Caco-2 (cell line): ENCODE data around the gene TEKT3. TPM values are rescaled to one million over a fixed set of nuclear protein-coding genes. Genes with fewer than 3 reads are reported as not detected.

Source experiments
- BruUV-seq: library from RNA; stranded (reverse); fragments of 400-500 nt; replicated peaks from 2 replicates; lab custom pipeline; 2021; lab: Mats Ljungman, UMichigan
- CTCF ChIA-PET: fragments of 300-600 bp; sonication (Branson Sonifier 250); formaldehyde crosslinking; loops from one replicate; lab custom pipeline; 2022; ENCODE audit warnings: antibody characterized with exemption; lab: Charles Lee
- POLR2A ChIA-PET: fragments of 300-600 bp; sonication (Branson Sonifier 250); formaldehyde crosslinking; loops from one replicate; lab custom pipeline; 2022; ENCODE audit warnings: antibody characterized with exemption; lab: Charles Lee
- DNase-seq, 2 experiments: peaks; one replicate each; pipeline versions ENCODE4 v3.0.0 to v3.0.0-alpha.2; 2020 to 2022
- H3K27me3 ChIP-seq: replicated peaks from 2 replicates; pipeline ENCODE4 v1.6.0; 2011; ENCODE audit warnings: low read length; ENCODE audit not compliant: control insufficient read depth, insufficient read depth
- H3K36me3 ChIP-seq: 2 replicates; pipeline ENCODE4 v1.5.1; 2011; ENCODE audit warnings: low read length; ENCODE audit not compliant: control insufficient read depth, insufficient read depth
- H3K4me1 ChIP-seq: fragments of 250-450 bp; sonication (Bioruptor Pico); 2 replicates; pipeline ENCODE4 v1.5.1; 2020; ENCODE audit warnings: mild to moderate bottlenecking
- H3K4me3 ChIP-seq: 2 replicates; pipeline ENCODE4 v1.5.1; 2011; ENCODE audit warnings: low read depth, mild to moderate bottlenecking, control low read depth, low read length
- H3K9me3 ChIP-seq: fragments of 250-450 bp; sonication (Bioruptor Pico); 2 replicates; pipeline ENCODE4 v1.5.1; 2020; ENCODE audit warnings: mild to moderate bottlenecking, moderate library complexity
- H3K27ac Mint-ChIP-seq: one replicate; pipeline ENCODE4 v1.8.0; 2022; ENCODE audit warnings: mixed read lengths; ENCODE audit not compliant: unreplicated experiment
- H3K27me3 Mint-ChIP-seq: one replicate; pipeline ENCODE4 v1.8.0; 2022; ENCODE audit warnings: mixed read lengths; ENCODE audit not compliant: insufficient read depth, unreplicated experiment
- H3K36me3 Mint-ChIP-seq: one replicate; pipeline ENCODE4 v1.8.0; 2022; ENCODE audit warnings: mild to moderate bottlenecking, mixed read lengths; ENCODE audit not compliant: insufficient read depth, unreplicated experiment
- H3K4me1 Mint-ChIP-seq: one replicate; pipeline ENCODE4 v1.8.0; 2022; ENCODE audit warnings: low read depth, mixed read lengths; ENCODE audit not compliant: unreplicated experiment
- H3K4me3 Mint-ChIP-seq: one replicate; pipeline ENCODE4 v1.8.0; 2022; ENCODE audit warnings: mild to moderate bottlenecking, moderate library complexity, mixed read lengths; ENCODE audit not compliant: unreplicated experiment
- H3K9me3 Mint-ChIP-seq: one replicate; pipeline ENCODE4 v1.8.0; 2022; ENCODE audit warnings: mixed read lengths; ENCODE audit not compliant: unreplicated experiment
- intact Hi-C: fragments of 100-400 bp; cut with micrococcal nuclease; formaldehyde crosslinking; loops from one replicate; pipeline ENCODE4 v1.10.0; 2022; ENCODE audit not compliant: unreplicated experiment
- total RNA-seq: library from RNA; stranded (reverse); gene quantifications from 2 replicates; pipeline ENCODE4 v1.2.3, GENCODE V29; 2022
- TF ChIP-seq, protein P1 (sequence below), 2 experiments: fragments of 200-600 bp in 1 of 2; IDR thresholded peaks; 1 replicate in 1 of 2; 2 replicates in 1 of 2; pipeline versions ENCODE4 v1.5.1 to v1.8.0; 2011 to 2022; ENCODE audit warnings: antibody characterized with exemption in 1 of 2, control low read depth in 1 of 2, inconsistent platforms in 1 of 2, low read depth in 1 of 2, low read length in 1 of 2, mild to moderate bottlenecking in 1 of 2, moderate library complexity in 1 of 2; ENCODE audit not compliant: insufficient read depth in 1 of 2, severe bottlenecking in 1 of 2, unreplicated experiment in 1 of 2

Gene TEKT3
- total RNA-seq, 1 experiment from 2014 or later: 0.43 TPM

DNA sequence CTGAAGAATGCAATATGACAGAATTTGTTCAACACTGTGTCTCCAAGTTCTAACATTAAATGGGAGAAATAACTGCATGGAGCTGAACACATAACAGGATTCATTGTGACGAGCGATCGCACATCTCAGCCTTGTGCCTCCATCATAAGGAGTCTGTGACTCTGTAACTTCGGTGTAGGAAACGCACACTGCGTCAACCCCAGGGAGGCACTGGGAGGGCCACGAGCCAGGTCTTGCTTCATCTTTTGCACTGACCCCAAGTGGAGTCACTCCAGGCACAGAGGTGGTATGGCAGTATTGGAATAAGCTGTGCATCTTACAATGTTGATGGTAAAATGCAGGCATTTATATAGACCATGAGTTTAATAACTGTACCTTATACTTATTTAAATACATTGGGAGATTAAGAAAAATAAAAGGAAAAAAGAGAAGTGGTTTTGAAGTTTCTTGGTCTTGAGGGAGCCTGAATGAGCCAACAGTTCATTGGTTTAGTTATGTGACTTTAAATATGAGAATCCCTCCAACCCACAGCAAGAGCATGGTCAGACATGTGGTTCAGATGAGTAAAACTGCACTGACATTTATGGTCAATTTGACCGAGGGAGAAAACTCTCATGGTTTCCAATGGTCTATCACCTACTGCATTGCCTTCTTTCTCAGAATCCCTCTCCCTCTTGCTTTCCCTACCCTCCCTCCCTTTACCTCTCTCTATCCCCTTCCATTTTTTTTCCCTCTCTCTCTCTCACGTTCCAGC lies 70.6 kb downstream of the TEKT3 start:
- no peaks in the 10 kb centered on the region for H3K9me3 Mint-ChIP-seq
- H3K27me3 ChIP-seq: no peaks in the 10 kb centered on the region
- H3K4me3 Mint-ChIP-seq: no peak overlapping the region
- no peaks in the 10 kb centered on the region for H3K4me1 ChIP-seq
- no peaks in the 10 kb centered on the region for H3K27me3 Mint-ChIP-seq
- no peaks in the 10 kb centered on the region for H3K36me3 Mint-ChIP-seq
- H3K27ac Mint-ChIP-seq: no peak overlapping the region
- CTCF ChIA-PET: no interaction called here
- no TSS peak for BruUV-seq
- H3K36me3 ChIP-seq: no peaks in the 10 kb centered on the region
- intact Hi-C loops: no loop called here
- H3K4me3 ChIP-seq: no peak overlapping the region
- POLR2A ChIA-PET: no interaction called here
- no peaks in the 10 kb centered on the region for H3K9me3 ChIP-seq
- TF ChIP-seq, protein P1, sequence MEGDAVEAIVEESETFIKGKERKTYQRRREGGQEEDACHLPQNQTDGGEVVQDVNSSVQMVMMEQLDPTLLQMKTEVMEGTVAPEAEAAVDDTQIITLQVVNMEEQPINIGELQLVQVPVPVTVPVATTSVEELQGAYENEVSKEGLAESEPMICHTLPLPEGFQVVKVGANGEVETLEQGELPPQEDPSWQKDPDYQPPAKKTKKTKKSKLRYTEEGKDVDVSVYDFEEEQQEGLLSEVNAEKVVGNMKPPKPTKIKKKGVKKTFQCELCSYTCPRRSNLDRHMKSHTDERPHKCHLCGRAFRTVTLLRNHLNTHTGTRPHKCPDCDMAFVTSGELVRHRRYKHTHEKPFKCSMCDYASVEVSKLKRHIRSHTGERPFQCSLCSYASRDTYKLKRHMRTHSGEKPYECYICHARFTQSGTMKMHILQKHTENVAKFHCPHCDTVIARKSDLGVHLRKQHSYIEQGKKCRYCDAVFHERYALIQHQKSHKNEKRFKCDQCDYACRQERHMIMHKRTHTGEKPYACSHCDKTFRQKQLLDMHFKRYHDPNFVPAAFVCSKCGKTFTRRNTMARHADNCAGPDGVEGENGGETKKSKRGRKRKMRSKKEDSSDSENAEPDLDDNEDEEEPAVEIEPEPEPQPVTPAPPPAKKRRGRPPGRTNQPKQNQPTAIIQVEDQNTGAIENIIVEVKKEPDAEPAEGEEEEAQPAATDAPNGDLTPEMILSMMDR (IDR thresholded peaks at IDR 0.05; ENCODE audit: insufficient read depth in 1 of 2, low read depth in 1 of 2, low read length in 1 of 2, severe bottlenecking in 1 of 2, unreplicated experiment in 1 of 2): no peak
- no peaks in the 10 kb centered on the region for H3K4me1 Mint-ChIP-seq
- DNase-seq: no peak

DNA sequence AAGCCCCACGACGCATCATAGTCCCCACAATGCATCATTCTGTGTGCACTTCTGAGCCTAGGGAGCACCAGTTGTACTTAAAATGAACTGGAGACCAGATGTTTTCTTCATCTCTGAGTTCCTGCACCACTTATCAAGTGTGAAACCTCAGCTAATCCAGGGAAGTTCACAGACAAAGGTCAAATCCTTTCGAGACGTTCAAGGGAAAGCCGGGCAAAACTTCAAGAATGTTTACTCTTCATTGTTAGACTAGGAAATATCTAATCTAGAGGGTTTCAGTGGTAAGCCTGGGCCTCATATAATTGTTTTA lies 71.7 kb downstream of the TEKT3 start:
- ChIA-PET POLR2A (no interaction called here), CTCF (no interaction called here)
- H3K36me3 Mint-ChIP-seq: no peaks in the 10 kb centered on the region
- no peaks in the 10 kb centered on the region for H3K36me3 ChIP-seq
- H3K4me3 ChIP-seq: no peak overlapping the region
- no peak overlapping the region for H3K4me3 Mint-ChIP-seq
- H3K27ac Mint-ChIP-seq: no peak overlapping the region
- H3K4me1 Mint-ChIP-seq: no peaks in the 10 kb centered on the region
- H3K9me3 Mint-ChIP-seq: no peaks in the 10 kb centered on the region
- H3K9me3 ChIP-seq: no peaks in the 10 kb centered on the region
- H3K27me3 Mint-ChIP-seq: no peaks in the 10 kb centered on the region
- BruUV-seq: no TSS peak
- intact Hi-C loops: no loop called here
- DNase-seq: no peak
- TF ChIP-seq, protein P1 (IDR thresholded peaks at IDR 0.05; ENCODE audit: insufficient read depth in 1 of 2, low read depth in 1 of 2, low read length in 1 of 2, severe bottlenecking in 1 of 2, unreplicated experiment in 1 of 2): no peak
- H3K27me3 ChIP-seq: no peaks in the 10 kb centered on the region
- no peaks in the 10 kb centered on the region for H3K4me1 ChIP-seq

DNA sequence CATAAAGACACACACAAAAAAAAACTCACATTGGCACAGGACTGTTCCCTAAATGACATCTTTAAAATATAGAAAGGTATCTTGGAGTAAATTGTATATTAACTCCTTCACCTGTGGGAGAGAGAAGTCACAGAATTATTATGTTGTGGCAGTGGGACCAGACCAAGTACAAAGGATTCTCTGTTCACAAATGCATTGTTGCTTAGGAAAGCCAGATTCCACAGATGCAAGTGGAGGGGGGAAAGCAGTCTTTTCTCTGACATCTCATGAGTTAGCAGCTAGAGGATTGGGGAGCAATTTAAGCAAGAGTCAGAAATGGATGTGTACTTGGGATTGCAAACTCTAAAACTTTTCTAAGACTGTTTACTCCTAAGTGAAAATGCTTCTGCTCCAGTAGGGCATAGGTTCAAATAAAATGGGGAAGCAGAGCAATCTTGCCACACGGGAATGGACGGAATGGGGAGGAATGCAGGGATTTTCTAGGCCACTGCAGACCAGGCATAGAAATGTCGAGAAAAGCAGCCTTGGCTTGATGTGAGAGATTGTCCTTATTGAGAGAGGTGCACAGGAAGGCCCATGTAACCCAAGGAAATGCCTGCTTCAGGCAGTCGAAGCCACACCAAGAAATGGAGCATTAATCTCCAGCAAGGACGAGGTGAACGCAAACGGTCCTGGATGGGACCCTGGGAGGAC lies 72.2 kb downstream of the TEKT3 start:
- no peak for DNase-seq
- no peak overlapping the region for H3K4me3 Mint-ChIP-seq
- H3K36me3 ChIP-seq: no peaks in the 10 kb centered on the region
- no peak overlapping the region for H3K4me3 ChIP-seq
- no peaks in the 10 kb centered on the region for H3K9me3 ChIP-seq
- BruUV-seq: no TSS peak
- ChIA-PET POLR2A (no interaction called here), CTCF (no interaction called here)
- H3K27ac Mint-ChIP-seq: no peak overlapping the region
- TF ChIP-seq, protein P1 (IDR thresholded peaks at IDR 0.05; ENCODE audit: insufficient read depth in 1 of 2, low read depth in 1 of 2, low read length in 1 of 2, severe bottlenecking in 1 of 2, unreplicated experiment in 1 of 2): no peak
- no peaks in the 10 kb centered on the region for H3K4me1 Mint-ChIP-seq
- no peaks in the 10 kb centered on the region for H3K9me3 Mint-ChIP-seq
- H3K4me1 ChIP-seq: no peaks in the 10 kb centered on the region
- intact Hi-C loops: no loop called here
- no peaks in the 10 kb centered on the region for H3K36me3 Mint-ChIP-seq
- H3K27me3 ChIP-seq: no peaks in the 10 kb centered on the region
- no peaks in the 10 kb centered on the region for H3K27me3 Mint-ChIP-seq
